RWPE1 (cell line): ENCODE data around the gene DDX41.

Experiments
- CTCF ChIA-PET: fragments of 350-600 bp; sonication (Branson Sonifier 250); formaldehyde crosslinking; extraction: SDS; loops from one replicate; lab custom pipeline; 2021; lab: Yijun Ruan, JAX
- POLR2A ChIA-PET: fragments of 400-600 bp; formaldehyde crosslinking; extraction: SDS; loops from one replicate; lab custom pipeline; 2020; ENCODE audit warnings: antibody characterized with exemption; ENCODE audit not compliant: low non-redundant PET; lab: Yijun Ruan, JAX
- DNase-seq: peaks from one replicate; pipeline ENCODE4 v3.0.0; 2012; ENCODE audit warnings: low spot score
- H3K27ac ChIP-seq: fragments of 450-650 bp; 2 replicates; pipeline ENCODE4 v1.5.1; 2017
- CTCF ChIP-seq: fragments of 450-650 bp; conservative IDR thresholded peaks from 2 replicates; pipeline ENCODE4 v1.5.1; 2017; ENCODE audit warnings: low read depth, mild to moderate bottlenecking

DDX41 gene

GRCh38 chr5:177531209-177531940 lies 14.6 kb upstream of the DDX41 start:
- no peak for DNase-seq
- CTCF ChIA-PET = interaction anchor here (1.1 to 1.4 kb wide), 2 partner anchors 17 to 30 kb away, joined by 3 to 5 read pairs; no protein-coding TSS in a partner anchor
- H3K27ac ChIP-seq = peak overlapping the region; percentile 49; the same call in 1 of the 2 replicates
- TF ChIP-seq CTCF = no peak
- POLR2A ChIA-PET = no interaction called here

GRCh38 chr5:177530638-177531037 lies 13.9 kb upstream of the DDX41 start:
- ChIA-PET POLR2A (no interaction called here), CTCF (interaction anchor here (1.1 kb wide), 1 partner anchor 18 kb away, joined by 3 read pairs; no protein-coding TSS in a partner anchor)
- no peak for TF ChIP-seq CTCF
- H3K27ac ChIP-seq = peak overlapping the region; percentile 49
- no peak for DNase-seq

- POLR2A ChIA-PET = no interaction called here
Observed at GRCh38 chr5:177529247-177530203, 12.8 kb upstream of the DDX41 start.

GRCh38 chr5:177528631-177529030 lies 11.9 kb upstream of the DDX41 start:
- ChIA-PET CTCF (no interaction called here), POLR2A (no interaction called here)
- TF ChIP-seq CTCF = no peak
- DNase-seq = no peak
- H3K27ac ChIP-seq = peak overlapping the region; percentile 49

More at GRCh38 chr5:177529247-177530203, 12.8 kb upstream of the DDX41 start:
- peak overlapping the region; percentile 49 for H3K27ac ChIP-seq
- no peak for TF ChIP-seq CTCF
- CTCF ChIA-PET = interaction anchor here (0.5 kb wide), 2 partner anchors 48 to 556 kb away, joined by 3 read pairs; no protein-coding TSS in a partner anchor
- no peak for DNase-seq

GRCh38 chr5:177527595-177527994 lies 10.8 kb upstream of the DDX41 start:
- TF ChIP-seq CTCF = no peak
- no peak for DNase-seq
- CTCF ChIA-PET = no interaction called here
- H3K27ac ChIP-seq = peak overlapping the region; percentile 49
- POLR2A ChIA-PET = interaction anchor here (0.6 kb wide), 1 partner anchor 65 kb away, joined by 3 read pairs; no protein-coding TSS in a partner anchor

- CTCF ChIA-PET = no interaction called here
- POLR2A ChIA-PET = no interaction called here
- DNase-seq = no peak
- TF ChIP-seq CTCF = no peak
- H3K27ac ChIP-seq = peak overlapping the region; percentile 49
Observed at GRCh38 chr5:177526791-177527190, 10.0 kb upstream of the DDX41 start.
